ENCODE measurements around the gene C12orf56.
"Not testable (repeated sequence)": the region's sequence is repeated elsewhere in the genome, so short reads cannot be mapped to it uniquely, and the experiment has no call there.

Gene C12orf56

GRCh38 chr12:64220046-64220445, 170.5 kb downstream of the C12orf56 start:
- no peak for ATAC-seq
- no peak for TF ChIP-seq OSR1 (CRISPR knock-in tag; IDR thresholded peaks at IDR 0.05)
- TF ChIP-seq ZNF70 (CRISPR knock-in tag; IDR thresholded peaks at IDR 0.05): no peak
- TF ChIP-seq ZNF565 (CRISPR knock-in tag; conservative IDR thresholded peaks at IDR 0.05; ENCODE audit: low read depth): no peak
- no peak for TF ChIP-seq ESRRG (CRISPR knock-in tag; IDR thresholded peaks at IDR 0.05)
- no peak for TF ChIP-seq ZFP30 (CRISPR knock-in tag; IDR thresholded peaks at IDR 0.05)
- TF ChIP-seq PPARA (CRISPR knock-in tag; IDR thresholded peaks at IDR 0.05; ENCODE audit: borderline replicate concordance): no peak
- no peak for TF ChIP-seq PATZ1 (CRISPR knock-in tag; IDR thresholded peaks at IDR 0.05; ENCODE audit: borderline replicate concordance)
- no peak for TF ChIP-seq CSDC2 (CRISPR knock-in tag; IDR thresholded peaks at IDR 0.05)
- TF ChIP-seq RARB (CRISPR knock-in tag; IDR thresholded peaks at IDR 0.05): no peak

GRCh38 chr12:64219145-64219544, 171.4 kb downstream of the C12orf56 start:
- TF ChIP-seq ZNF565 (CRISPR knock-in tag; conservative IDR thresholded peaks at IDR 0.05; ENCODE audit: low read depth) (no peak), ZFP3 (CRISPR knock-in tag; IDR thresholded peaks at IDR 0.05) (no peak), SNAI2 (CRISPR knock-in tag; IDR thresholded peaks at IDR 0.05) (no peak), CSDC2 (CRISPR knock-in tag; IDR thresholded peaks at IDR 0.05) (no peak), BACH2 (CRISPR knock-in tag; IDR thresholded peaks at IDR 0.05; ENCODE audit: borderline replicate concordance) (no peak), ISL1 (CRISPR knock-in tag; IDR thresholded peaks at IDR 0.05) (no peak), CSRNP3 (CRISPR knock-in tag; IDR thresholded peaks at IDR 0.05) (no peak)
- ATAC-seq: no peak

- no peak for ATAC-seq
- TF ChIP-seq ESRRG (CRISPR knock-in tag; IDR thresholded peaks at IDR 0.05): no peak
- TF ChIP-seq ISL1 (CRISPR knock-in tag; IDR thresholded peaks at IDR 0.05): no peak
- no peak for TF ChIP-seq PPARA (CRISPR knock-in tag; IDR thresholded peaks at IDR 0.05; ENCODE audit: borderline replicate concordance)
- no peak for TF ChIP-seq ZNF565 (CRISPR knock-in tag; conservative IDR thresholded peaks at IDR 0.05; ENCODE audit: low read depth)
- no peak for TF ChIP-seq OSR1 (CRISPR knock-in tag; IDR thresholded peaks at IDR 0.05)
These were observed 172.0 kb downstream of the C12orf56 start for GRCh38 chr12:64218597-64218996.

GRCh38 chr12:64217643-64218042, 172.9 kb downstream of the C12orf56 start:
- ATAC-seq: not testable (repeated sequence)

- ATAC-seq: no peak
- TF ChIP-seq ZFP30 (CRISPR knock-in tag; IDR thresholded peaks at IDR 0.05) (no peak), ISL1 (CRISPR knock-in tag; IDR thresholded peaks at IDR 0.05) (no peak), ZNF8 (CRISPR knock-in tag; IDR thresholded peaks at IDR 0.05) (no peak), GLIS3 (CRISPR knock-in tag; IDR thresholded peaks at IDR 0.05) (no peak), ZNF70 (CRISPR knock-in tag; IDR thresholded peaks at IDR 0.05) (no peak), TSHZ2 (CRISPR knock-in tag; IDR thresholded peaks at IDR 0.05) (no peak), POU6F1 (CRISPR knock-in tag; IDR thresholded peaks at IDR 0.05; ENCODE audit: borderline replicate concordance, low read depth) (no peak), CSRNP3 (CRISPR knock-in tag; IDR thresholded peaks at IDR 0.05) (no peak), SNAI2 (CRISPR knock-in tag; IDR thresholded peaks at IDR 0.05) (no peak), CSDC2 (CRISPR knock-in tag; IDR thresholded peaks at IDR 0.05) (no peak), ZFP3 (CRISPR knock-in tag; IDR thresholded peaks at IDR 0.05) (no peak), PPARA (CRISPR knock-in tag; IDR thresholded peaks at IDR 0.05; ENCODE audit: borderline replicate concordance) (no peak), PATZ1 (CRISPR knock-in tag; IDR thresholded peaks at IDR 0.05; ENCODE audit: borderline replicate concordance) (no peak), BACH2 (CRISPR knock-in tag; IDR thresholded peaks at IDR 0.05; ENCODE audit: borderline replicate concordance) (no peak), TOX (CRISPR knock-in tag; IDR thresholded peaks at IDR 0.05; ENCODE audit: borderline replicate concordance) (no peak), ZNF565 (CRISPR knock-in tag; conservative IDR thresholded peaks at IDR 0.05; ENCODE audit: low read depth) (no peak), OSR1 (CRISPR knock-in tag; IDR thresholded peaks at IDR 0.05) (no peak), RARB (CRISPR knock-in tag; IDR thresholded peaks at IDR 0.05) (no peak), ZC3H10 (CRISPR knock-in tag; IDR thresholded peaks at IDR 0.05) (no peak), TCF4 (CRISPR knock-in tag; IDR thresholded peaks at IDR 0.05; ENCODE audit: borderline replicate concordance) (no peak)
These were observed 174.3 kb downstream of the C12orf56 start for GRCh38 chr12:64216239-64216638.
